ENCODE results near the gene PES1.

The PES1 gene

DNA sequence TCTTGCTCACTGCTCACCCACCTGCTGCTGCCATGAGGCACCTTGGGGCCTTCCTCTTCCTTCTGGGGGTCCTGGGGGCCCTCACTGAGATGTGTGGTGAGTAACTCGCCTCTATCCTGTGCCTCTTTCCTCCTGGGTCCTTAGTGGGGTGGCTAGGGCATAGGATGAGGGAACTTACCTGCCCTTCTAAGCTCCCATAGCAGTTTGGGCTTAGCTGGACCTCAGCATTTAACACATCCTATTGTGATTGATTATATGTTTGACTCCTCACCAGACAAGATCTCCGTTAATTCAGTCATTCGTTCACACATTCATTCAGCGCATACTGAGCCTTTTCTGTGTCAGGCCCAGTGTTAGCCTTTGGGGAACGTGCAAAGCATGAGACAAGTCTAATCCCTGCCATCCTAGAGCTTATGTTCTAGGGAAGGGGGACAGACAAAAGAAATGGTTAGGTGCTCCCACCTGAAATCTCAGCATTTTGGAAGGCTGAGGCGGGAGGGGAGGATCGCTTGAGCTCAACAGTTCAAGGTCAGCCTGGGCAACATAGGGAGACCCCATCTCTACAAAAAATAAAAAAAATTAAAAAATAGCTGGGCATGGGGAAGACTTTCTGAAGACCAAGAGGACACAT, 15.7 kb upstream of the PES1 start:
- peak overlapping the region; percentile 67 for H3K4me3 ChIP-seq (ENCODE audit: low read length)

GRCh38 chr22:30606455-30607299, 15.0 kb upstream of the PES1 start, which contains the start of gene TCN2:
Gene TCN2 (plus strand): TSS chr22:30607174. CDS start chr22:30607332, 158 bp downstream.
- H3K4me3 ChIP-seq (ENCODE audit: low read length) = peak within 1 kb of the TSS; percentile 67
- TF ChIP-seq, protein P1, sequence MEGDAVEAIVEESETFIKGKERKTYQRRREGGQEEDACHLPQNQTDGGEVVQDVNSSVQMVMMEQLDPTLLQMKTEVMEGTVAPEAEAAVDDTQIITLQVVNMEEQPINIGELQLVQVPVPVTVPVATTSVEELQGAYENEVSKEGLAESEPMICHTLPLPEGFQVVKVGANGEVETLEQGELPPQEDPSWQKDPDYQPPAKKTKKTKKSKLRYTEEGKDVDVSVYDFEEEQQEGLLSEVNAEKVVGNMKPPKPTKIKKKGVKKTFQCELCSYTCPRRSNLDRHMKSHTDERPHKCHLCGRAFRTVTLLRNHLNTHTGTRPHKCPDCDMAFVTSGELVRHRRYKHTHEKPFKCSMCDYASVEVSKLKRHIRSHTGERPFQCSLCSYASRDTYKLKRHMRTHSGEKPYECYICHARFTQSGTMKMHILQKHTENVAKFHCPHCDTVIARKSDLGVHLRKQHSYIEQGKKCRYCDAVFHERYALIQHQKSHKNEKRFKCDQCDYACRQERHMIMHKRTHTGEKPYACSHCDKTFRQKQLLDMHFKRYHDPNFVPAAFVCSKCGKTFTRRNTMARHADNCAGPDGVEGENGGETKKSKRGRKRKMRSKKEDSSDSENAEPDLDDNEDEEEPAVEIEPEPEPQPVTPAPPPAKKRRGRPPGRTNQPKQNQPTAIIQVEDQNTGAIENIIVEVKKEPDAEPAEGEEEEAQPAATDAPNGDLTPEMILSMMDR (conservative IDR thresholded peaks at IDR 0.05; ENCODE audit: low read length) = no peak; the same call in 1 of the 2 replicates
- DNase-seq (ENCODE audit: low read depth) = peak; percentile 73

More for the DNA sequence above, 15.7 kb upstream of the PES1 start:
- DNase-seq (ENCODE audit: low read depth) = no peak
- TF ChIP-seq, protein P1 (conservative IDR thresholded peaks at IDR 0.05; ENCODE audit: low read length) = no peak

DNA sequence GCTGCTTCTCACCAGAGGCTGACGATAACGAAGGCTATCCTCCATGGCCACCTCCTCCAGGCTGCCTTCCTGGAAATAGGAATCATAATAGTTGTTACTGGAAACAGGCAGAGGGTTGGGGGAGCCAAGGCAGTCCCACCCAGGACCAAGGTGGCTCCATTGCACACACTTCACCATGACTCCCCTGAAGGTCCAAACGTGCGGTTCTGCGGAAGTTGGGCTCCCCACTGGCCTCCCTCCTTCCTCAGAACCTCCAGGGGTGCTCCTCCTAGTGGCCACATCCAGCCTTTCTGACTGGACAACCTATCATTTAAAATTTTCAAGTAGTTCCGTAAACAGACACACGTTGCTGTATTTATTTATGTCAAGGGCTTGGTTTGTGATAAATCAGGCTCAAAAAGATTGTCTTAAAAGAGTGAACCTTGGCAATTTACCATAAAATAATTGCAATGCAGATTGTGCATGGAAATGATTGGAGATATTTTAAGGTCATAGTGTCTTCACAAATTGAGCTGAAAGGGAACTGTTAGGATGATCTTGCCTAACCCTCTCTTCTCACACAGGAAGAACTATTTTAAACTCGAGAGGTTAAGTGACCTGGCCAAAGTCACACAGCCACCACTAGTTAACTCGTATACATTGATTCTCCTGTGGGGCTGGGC, 13.9 kb upstream of the PES1 start:
- peak; percentile 39 for DNase-seq (ENCODE audit: low read depth)
- no peak overlapping the region for H3K4me3 ChIP-seq (ENCODE audit: low read length)
- TF ChIP-seq, protein P1 (conservative IDR thresholded peaks at IDR 0.05; ENCODE audit: low read length) = peak; percentile 73

DNA sequence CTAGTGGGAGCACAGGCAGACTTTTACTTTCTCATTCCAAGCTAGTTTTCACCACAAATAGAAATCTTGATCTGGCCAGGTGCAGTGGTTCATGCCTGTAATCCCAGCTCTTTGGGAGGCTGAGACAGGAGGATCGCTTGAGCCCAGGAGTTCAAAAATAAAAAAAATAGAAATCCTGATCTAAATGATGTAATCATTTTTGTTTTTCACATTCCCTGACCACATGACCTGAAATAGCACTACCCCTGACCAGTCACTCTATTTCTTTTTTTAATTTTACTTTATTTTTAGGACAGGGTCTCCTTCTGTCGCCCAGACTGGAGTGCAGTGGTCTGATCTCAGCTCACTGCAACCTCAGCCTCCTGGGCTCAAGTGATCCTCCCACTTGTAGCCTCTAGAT, 13.0 kb upstream of the PES1 start:
- TF ChIP-seq, protein P1 (conservative IDR thresholded peaks at IDR 0.05; ENCODE audit: low read length) = no peak
- H3K4me3 ChIP-seq (ENCODE audit: low read length) = no peak overlapping the region
- no peak for DNase-seq (ENCODE audit: low read depth)

DNA sequence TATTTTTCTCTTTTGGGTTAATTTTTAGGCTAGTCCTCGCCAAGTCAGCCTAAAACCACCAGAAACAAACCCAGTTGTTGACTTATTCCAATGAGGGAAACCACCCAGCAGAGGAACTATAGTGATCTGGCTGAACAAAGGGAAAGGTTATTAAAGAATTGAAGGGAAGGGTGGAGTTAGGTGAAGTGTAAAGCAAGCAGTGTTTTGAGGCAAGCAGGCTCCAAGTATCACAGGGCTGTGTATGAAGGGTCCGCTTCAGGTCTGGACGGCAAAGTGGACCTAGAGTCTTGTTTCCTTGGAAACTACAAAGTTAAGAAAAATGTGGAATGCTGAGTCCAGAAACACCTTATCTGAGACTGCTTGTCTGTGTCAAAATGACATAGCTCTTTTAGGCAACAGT, 12.1 kb upstream of the PES1 start:
- H3K4me3 ChIP-seq (ENCODE audit: low read length) = no peak overlapping the region
- TF ChIP-seq, protein P1 (conservative IDR thresholded peaks at IDR 0.05; ENCODE audit: low read length) = no peak
- no peak for DNase-seq (ENCODE audit: low read depth)

GRCh38 chr22:30602049-30602448, 10.3 kb upstream of the PES1 start:
- DNase-seq (ENCODE audit: low read depth) = peak; percentile 29
- TF ChIP-seq, protein P1 (conservative IDR thresholded peaks at IDR 0.05; ENCODE audit: low read length) = peak; percentile 43

More at GRCh38 chr22:30602049-30602448, 10.3 kb upstream of the PES1 start:
- no peak overlapping the region for H3K4me3 ChIP-seq (ENCODE audit: low read length)
